ENCODE data around the gene KRTAP12-4. TPM values are rescaled to one million over a fixed set of nuclear protein-coding genes. Genes with fewer than 3 reads are reported as not detected.
"Not testable (repeated sequence)": the region's sequence is repeated elsewhere in the genome, so short reads cannot be mapped to it uniquely, and the experiment has no call there.

Gene KRTAP12-4
- total RNA-seq, 4 donors from 2014 or later, result not detected

DNA sequence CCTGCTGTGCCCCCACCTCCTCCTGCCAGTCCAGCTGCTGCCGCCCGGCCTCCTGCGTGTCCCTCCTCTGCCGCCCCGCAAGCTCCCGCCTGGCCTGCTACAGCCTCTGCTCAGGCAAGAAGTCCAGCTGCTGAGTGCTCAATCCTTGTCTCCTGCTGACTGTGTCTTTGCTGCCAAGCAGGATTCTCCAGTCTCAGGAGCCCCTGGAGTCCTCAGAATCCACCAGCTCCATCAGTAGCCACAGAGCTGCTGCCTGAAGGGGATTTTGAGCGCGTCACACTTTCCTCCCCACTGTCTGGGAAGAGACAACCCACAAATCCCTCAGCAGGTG, 7.3 kb downstream of the KRTAP12-4 start:
- no peaks in the 10 kb centered on the region for H3K27me3 ChIP-seq
- no peaks in the 10 kb centered on the region for H3K9me3 ChIP-seq
- H3K36me3 ChIP-seq, result no peaks in the 10 kb centered on the region
- TF ChIP-seq, protein P1, sequence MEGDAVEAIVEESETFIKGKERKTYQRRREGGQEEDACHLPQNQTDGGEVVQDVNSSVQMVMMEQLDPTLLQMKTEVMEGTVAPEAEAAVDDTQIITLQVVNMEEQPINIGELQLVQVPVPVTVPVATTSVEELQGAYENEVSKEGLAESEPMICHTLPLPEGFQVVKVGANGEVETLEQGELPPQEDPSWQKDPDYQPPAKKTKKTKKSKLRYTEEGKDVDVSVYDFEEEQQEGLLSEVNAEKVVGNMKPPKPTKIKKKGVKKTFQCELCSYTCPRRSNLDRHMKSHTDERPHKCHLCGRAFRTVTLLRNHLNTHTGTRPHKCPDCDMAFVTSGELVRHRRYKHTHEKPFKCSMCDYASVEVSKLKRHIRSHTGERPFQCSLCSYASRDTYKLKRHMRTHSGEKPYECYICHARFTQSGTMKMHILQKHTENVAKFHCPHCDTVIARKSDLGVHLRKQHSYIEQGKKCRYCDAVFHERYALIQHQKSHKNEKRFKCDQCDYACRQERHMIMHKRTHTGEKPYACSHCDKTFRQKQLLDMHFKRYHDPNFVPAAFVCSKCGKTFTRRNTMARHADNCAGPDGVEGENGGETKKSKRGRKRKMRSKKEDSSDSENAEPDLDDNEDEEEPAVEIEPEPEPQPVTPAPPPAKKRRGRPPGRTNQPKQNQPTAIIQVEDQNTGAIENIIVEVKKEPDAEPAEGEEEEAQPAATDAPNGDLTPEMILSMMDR (IDR thresholded peaks at IDR 0.05), result no peak
- TF ChIP-seq POLR2A (IDR thresholded peaks at IDR 0.05), result no peak
- H3K27ac ChIP-seq, result no peak overlapping the region
- no peak for DNase-seq
- intact Hi-C loops (cut with DNase I; ENCODE audit: low total_unique reads), result no loop called here
- no peak overlapping the region for H3K4me3 ChIP-seq
- H3K4me1 ChIP-seq, result no peaks in the 10 kb centered on the region

GRCh38 chr21:44646366-44647221, 7.9 kb downstream of the KRTAP12-4 start, which contains the start of gene KRTAP10-11:
Gene KRTAP10-11, plus strand, starts transcription at chr21:44646414. Its CDS starts 45 bp downstream, at chr21:44646459.
- H3K27me3 ChIP-seq; H3K4me3 ChIP-seq; H3K36me3 ChIP-seq; H3K4me1 ChIP-seq; intact Hi-C loops (cut with DNase I; ENCODE audit: low total_unique reads); H3K9me3 ChIP-seq; H3K27ac ChIP-seq; DNase-seq: not testable (repeated sequence)

DNA sequence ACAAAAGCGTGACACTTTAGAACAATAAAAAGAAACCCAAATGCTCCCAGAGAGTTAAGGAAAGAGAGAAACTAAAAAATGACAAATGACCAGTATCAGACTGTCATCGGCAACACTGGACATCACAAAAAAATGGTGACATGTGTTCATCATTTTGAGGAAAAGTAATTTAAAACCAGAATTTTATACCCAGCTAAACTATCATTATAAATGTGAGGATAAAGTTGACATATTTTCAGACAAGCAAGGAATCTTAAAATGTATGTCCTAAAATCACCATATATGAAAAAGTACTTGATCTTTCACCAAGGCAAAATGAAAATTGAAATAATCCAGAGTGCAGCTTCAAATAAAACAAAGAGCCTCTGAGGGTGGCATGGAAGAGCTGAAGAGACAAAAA, 9.6 kb downstream of the KRTAP12-4 start:
- Histone ChIP-seq H3K36me3 (no peaks in the 10 kb centered on the region), H3K27ac (no peak overlapping the region), H3K27me3 (no peaks in the 10 kb centered on the region), H3K4me1 (no peaks in the 10 kb centered on the region), H3K9me3 (no peaks in the 10 kb centered on the region), H3K4me3 (no peak overlapping the region)
- intact Hi-C loops (cut with DNase I; ENCODE audit: low total_unique reads), result no loop called here
- DNase-seq, result no peak
- TF ChIP-seq, protein P1 (IDR thresholded peaks at IDR 0.05), result no peak
- TF ChIP-seq POLR2A (IDR thresholded peaks at IDR 0.05), result no peak

DNA sequence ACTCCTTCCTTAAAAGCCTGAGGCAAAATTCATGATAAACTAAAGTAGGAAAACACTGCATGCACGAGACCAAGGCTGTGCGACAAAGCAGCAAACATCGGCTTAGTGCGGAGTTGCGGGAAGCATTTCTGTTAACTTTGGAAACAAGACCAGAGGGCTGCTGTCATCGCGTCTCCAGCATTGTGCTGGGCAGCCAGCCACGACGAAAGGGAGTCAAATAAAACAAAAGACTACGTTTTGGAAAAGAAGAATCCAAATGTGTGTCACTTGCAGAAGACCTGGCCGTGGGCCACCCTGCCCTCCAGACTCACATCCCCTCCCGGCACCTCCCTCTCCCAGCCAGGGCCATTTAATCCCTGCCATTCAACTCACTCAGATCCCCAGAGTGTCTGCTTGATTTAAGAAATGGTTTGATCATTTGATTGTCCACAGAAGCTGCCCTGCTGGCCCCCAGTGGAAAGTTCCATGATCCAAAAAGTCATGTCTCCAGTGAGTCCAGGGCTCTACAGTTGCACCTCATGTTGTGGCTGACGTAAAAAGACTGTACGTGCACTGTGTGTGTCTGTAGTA, 10.6 kb downstream of the KRTAP12-4 start:
- intact Hi-C loops (cut with DNase I; ENCODE audit: low total_unique reads), result no loop called here

GRCh38 chr21:44640761-44641160, 13.7 kb downstream of the KRTAP12-4 start:
- H3K4me3 ChIP-seq, result no peak overlapping the region
- no peaks in the 10 kb centered on the region for H3K9me3 ChIP-seq
- no peak for DNase-seq
- H3K27me3 ChIP-seq, result no peaks in the 10 kb centered on the region
- no peaks in the 10 kb centered on the region for H3K36me3 ChIP-seq
- no peak for TF ChIP-seq POLR2A (IDR thresholded peaks at IDR 0.05)
- TF ChIP-seq, protein P1 (IDR thresholded peaks at IDR 0.05), result no peak
- H3K4me1 ChIP-seq, result no peaks in the 10 kb centered on the region
- intact Hi-C loops (cut with DNase I; ENCODE audit: low total_unique reads), result no loop called here
- H3K27ac ChIP-seq, result no peak overlapping the region

More for the DNA sequence above, 10.6 kb downstream of the KRTAP12-4 start:
- TF ChIP-seq POLR2A (IDR thresholded peaks at IDR 0.05), result no peak
- TF ChIP-seq, protein P1 (IDR thresholded peaks at IDR 0.05), result no peak
- no peaks in the 10 kb centered on the region for H3K36me3 ChIP-seq
- H3K9me3 ChIP-seq, result no peaks in the 10 kb centered on the region
- H3K27me3 ChIP-seq, result no peaks in the 10 kb centered on the region
- H3K4me1 ChIP-seq, result no peaks in the 10 kb centered on the region
- no peak overlapping the region for H3K27ac ChIP-seq
- DNase-seq, result no peak
- H3K4me3 ChIP-seq, result no peak overlapping the region

All from uterus (tissue), 4 donors.